Measurements from ENCODE around the gene WNT11. TPM values are rescaled to one million over a fixed set of nuclear protein-coding genes. Genes with fewer than 3 reads are reported as not detected.
A peak's percentile ranks its signal among the peaks of the same experiment; 100 is the strongest.

Gene WNT11
- total and polyA plus RNA-seq, 2 of the 13 experiments (the other 11 are each of a cell fraction or from before 2014, with no cell fraction given) = 0.34 to 0.66 TPM

DNA sequence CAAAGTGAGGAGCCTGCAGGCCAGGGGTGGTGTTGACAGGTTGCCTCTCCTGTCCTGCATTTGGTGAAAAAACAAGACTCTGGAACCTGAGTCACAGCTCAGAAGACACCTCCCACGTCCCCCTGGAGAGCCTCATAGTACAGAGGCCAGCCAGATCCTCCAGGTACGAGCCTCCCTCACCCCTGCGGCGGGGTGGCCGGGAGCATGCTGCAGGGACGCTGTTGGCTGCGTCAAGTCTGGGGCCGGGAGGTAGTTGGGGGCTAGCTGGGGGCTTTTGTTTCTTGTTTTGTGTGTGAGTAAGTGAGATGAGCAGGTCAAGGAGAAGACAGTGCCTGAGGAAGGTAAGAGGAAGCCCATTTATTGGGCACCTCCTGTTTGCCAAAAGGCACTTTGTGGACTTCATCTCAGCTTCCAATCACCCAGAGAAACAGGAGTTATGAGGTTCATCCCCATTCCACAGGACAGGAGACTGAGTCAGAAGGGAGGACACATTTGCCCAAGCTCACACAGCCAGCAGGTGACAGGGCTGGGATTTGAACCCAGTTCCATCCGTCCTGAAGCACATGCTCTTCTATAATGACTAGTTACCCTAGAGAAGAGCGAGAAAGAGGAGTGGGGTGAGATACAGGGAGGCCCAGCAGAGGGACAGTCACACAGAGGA, 18.3 kb upstream of the WNT11 start:
- peak overlapping the region; percentile 52 for H3K9ac ChIP-seq (ENCODE audit: insufficient read depth, low read depth, low read length)
- BruUV-seq (replicated peaks) = no TSS peak
- POLR2A ChIA-PET = interaction anchor here (1.3 kb wide), 1 partner anchor 10 kb away, joined by 5 read pairs; no protein-coding TSS in a partner anchor
- no peaks in the 10 kb centered on the region for H3K79me2 ChIP-seq (ENCODE audit: insufficient read depth, low read length)
- FAIRE-seq (no peak), DNase-seq (ENCODE audit: low spot score) (no peak), ATAC-seq (peak; percentile 21; the same call in 1 of the 3 replicates)
- peak overlapping the region; percentile 63 for H3K4me2 ChIP-seq (ENCODE audit: low read depth, low read length)
- 66% methylated on average over 10 of the region's 10 CpGs for WGBS (ENCODE audit: low lambda C conversion rate)
- H3K36me3 ChIP-seq (replicated peaks in 1 of 2; ENCODE audit: control insufficient read depth in 1 of 2, insufficient read depth in 2 of 2, low read length in 2 of 2) = no peaks in the 10 kb centered on the region
- H2AFZ ChIP-seq (ENCODE audit: low read length) = peak overlapping the region; percentile 13
- no peaks in the 10 kb centered on the region for H4K20me1 ChIP-seq (ENCODE audit: insufficient read depth, low read length)
- no peak overlapping the region for H3K27ac ChIP-seq (ENCODE audit: extremely low read length, insufficient read depth, low read length)
- peak overlapping the region in 2 of 3 experiments; percentile 33 to 54; a peak in 1 of 6 replicates for H3K4me3 ChIP-seq (replicated peaks in 1 of 3; ENCODE audit: insufficient read depth in 1 of 3, low read depth in 2 of 3, low read length in 3 of 3)
- H3K27me3 ChIP-seq (ENCODE audit: control insufficient read depth in 1 of 2, insufficient read depth in 2 of 2, low read length in 2 of 2) = peaks cover 0 to 8% of the 10 kb centered on the region in 2 experiments; a peak in 1 of 5 replicates
- no peaks in the 10 kb centered on the region for H3K9me3 ChIP-seq (ENCODE audit: low read length)
- H3K4me1 ChIP-seq (ENCODE audit: insufficient read depth, low read length) = peaks cover 48% of the 10 kb centered on the region
- CTCF ChIA-PET (ENCODE audit: low intra/inter-chr PET ratio, low total read pairs) = no interaction called here
- intact Hi-C loops (cut with micrococcal nuclease; ENCODE audit: unreplicated experiment) (no loop called here), in situ Hi-C loops (cut with HindIII; ENCODE audit: extremely low pct_ligation_motif_present, low pct_unique_long_range_greater_than_20kb) (no loop called here)
- TF ChIP-seq ZNF788 (CRISPR knock-in tag; IDR thresholded peaks at IDR 0.05; ENCODE audit: borderline replicate concordance) = 0 out of 2 replicates have a peak, but pooled peaks have one; percentile 11
- TF ChIP-seq KDM1A (CRISPR knock-in tag; IDR thresholded peaks at IDR 0.05) = peak; percentile 81; the same call in 1 of the 2 replicates
- TF ChIP-seq EZH2 (conservative IDR thresholded peaks at IDR 0.05; ENCODE audit: low read depth, low read length) = no peak
- no peak for TF ChIP-seq NCOA2 (CRISPR knock-in tag; IDR thresholded peaks at IDR 0.05)
- TF ChIP-seq, protein P1, sequence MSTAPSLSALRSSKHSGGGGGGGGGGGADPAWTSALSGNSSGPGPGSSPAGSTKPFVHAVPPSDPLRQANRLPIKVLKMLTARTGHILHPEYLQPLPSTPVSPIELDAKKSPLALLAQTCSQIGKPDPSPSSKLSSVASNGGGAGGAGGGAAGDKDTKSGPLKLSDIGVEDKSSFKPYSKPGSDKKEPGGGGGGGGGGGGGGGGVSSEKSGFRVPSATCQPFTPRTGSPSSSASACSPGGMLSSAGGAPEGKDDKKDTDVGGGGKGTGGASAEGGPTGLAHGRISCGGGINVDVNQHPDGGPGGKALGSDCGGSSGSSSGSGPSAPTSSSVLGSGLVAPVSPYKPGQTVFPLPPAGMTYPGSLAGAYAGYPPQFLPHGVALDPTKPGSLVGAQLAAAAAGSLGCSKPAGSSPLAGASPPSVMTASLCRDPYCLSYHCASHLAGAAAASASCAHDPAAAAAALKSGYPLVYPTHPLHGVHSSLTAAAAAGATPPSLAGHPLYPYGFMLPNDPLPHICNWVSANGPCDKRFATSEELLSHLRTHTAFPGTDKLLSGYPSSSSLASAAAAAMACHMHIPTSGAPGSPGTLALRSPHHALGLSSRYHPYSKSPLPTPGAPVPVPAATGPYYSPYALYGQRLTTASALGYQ (CRISPR knock-in tag; IDR thresholded peaks at IDR 0.05) = no peak
- peak; percentile 47; the same call in 1 of the 2 replicates for TF ChIP-seq ADNP (CRISPR knock-in tag; IDR thresholded peaks at IDR 0.05)
- TF ChIP-seq, protein P2, sequence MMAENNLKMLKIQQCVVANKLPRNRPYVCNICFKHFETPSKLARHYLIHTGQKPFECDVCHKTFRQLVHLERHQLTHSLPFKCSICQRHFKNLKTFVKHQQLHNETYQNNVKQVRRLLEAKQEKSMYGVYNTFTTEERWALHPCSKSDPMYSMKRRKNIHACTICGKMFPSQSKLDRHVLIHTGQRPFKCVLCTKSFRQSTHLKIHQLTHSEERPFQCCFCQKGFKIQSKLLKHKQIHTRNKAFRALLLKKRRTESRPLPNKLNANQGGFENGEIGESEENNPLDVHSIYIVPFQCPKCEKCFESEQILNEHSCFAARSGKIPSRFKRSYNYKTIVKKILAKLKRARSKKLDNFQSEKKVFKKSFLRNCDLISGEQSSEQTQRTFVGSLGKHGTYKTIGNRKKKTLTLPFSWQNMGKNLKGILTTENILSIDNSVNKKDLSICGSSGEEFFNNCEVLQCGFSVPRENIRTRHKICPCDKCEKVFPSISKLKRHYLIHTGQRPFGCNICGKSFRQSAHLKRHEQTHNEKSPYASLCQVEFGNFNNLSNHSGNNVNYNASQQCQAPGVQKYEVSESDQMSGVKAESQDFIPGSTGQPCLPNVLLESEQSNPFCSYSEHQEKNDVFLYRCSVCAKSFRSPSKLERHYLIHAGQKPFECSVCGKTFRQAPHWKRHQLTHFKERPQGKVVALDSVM (CRISPR knock-in tag; IDR thresholded peaks at IDR 0.05) = peak; percentile 13; the same call in 1 of the 2 replicates
- TF ChIP-seq ZSCAN21 (CRISPR knock-in tag; IDR thresholded peaks at IDR 0.05; ENCODE audit: borderline replicate concordance) = no peak
- TF ChIP-seq, protein P3, sequence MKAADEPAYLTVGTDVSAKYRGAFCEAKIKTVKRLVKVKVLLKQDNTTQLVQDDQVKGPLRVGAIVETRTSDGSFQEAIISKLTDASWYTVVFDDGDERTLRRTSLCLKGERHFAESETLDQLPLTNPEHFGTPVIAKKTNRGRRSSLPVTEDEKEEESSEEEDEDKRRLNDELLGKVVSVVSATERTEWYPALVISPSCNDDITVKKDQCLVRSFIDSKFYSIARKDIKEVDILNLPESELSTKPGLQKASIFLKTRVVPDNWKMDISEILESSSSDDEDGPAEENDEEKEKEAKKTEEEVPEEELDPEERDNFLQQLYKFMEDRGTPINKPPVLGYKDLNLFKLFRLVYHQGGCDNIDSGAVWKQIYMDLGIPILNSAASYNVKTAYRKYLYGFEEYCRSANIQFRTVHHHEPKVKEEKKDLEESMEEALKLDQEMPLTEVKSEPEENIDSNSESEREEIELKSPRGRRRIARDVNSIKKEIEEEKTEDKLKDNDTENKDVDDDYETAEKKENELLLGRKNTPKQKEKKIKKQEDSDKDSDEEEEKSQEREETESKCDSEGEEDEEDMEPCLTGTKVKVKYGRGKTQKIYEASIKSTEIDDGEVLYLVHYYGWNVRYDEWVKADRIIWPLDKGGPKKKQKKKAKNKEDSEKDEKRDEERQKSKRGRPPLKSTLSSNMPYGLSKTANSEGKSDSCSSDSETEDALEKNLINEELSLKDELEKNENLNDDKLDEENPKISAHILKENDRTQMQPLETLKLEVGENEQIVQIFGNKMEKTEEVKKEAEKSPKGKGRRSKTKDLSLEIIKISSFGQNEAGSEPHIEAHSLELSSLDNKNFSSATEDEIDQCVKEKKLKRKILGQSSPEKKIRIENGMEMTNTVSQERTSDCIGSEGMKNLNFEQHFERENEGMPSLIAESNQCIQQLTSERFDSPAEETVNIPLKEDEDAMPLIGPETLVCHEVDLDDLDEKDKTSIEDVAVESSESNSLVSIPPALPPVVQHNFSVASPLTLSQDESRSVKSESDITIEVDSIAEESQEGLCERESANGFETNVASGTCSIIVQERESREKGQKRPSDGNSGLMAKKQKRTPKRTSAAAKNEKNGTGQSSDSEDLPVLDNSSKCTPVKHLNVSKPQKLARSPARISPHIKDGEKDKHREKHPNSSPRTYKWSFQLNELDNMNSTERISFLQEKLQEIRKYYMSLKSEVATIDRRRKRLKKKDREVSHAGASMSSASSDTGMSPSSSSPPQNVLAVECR (CRISPR knock-in tag; IDR thresholded peaks at IDR 0.05; ENCODE audit: borderline replicate concordance) = 0 out of 2 replicates have a peak, but pooled peaks have one; percentile 8
- TF ChIP-seq KDM5B (CRISPR knock-in tag; IDR thresholded peaks at IDR 0.05; ENCODE audit: borderline replicate concordance) = peak; percentile 1; the same call in 1 of the 2 replicates
- 0 out of 2 replicates have a peak, but pooled peaks have one; percentile 13 for TF ChIP-seq ZMYM2 (CRISPR knock-in tag; IDR thresholded peaks at IDR 0.05)
- TF ChIP-seq, protein P4, sequence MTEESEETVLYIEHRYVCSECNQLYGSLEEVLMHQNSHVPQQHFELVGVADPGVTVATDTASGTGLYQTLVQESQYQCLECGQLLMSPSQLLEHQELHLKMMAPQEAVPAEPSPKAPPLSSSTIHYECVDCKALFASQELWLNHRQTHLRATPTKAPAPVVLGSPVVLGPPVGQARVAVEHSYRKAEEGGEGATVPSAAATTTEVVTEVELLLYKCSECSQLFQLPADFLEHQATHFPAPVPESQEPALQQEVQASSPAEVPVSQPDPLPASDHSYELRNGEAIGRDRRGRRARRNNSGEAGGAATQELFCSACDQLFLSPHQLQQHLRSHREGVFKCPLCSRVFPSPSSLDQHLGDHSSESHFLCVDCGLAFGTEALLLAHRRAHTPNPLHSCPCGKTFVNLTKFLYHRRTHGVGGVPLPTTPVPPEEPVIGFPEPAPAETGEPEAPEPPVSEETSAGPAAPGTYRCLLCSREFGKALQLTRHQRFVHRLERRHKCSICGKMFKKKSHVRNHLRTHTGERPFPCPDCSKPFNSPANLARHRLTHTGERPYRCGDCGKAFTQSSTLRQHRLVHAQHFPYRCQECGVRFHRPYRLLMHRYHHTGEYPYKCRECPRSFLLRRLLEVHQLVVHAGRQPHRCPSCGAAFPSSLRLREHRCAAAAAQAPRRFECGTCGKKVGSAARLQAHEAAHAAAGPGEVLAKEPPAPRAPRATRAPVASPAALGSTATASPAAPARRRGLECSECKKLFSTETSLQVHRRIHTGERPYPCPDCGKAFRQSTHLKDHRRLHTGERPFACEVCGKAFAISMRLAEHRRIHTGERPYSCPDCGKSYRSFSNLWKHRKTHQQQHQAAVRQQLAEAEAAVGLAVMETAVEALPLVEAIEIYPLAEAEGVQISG (CRISPR knock-in tag; IDR thresholded peaks at IDR 0.05) = no peak
